GM23338 (cell line): ENCODE results near the gene NSG1. TPM values are rescaled to one million over a fixed set of nuclear protein-coding genes. Genes with fewer than 3 reads are reported as not detected.
"Not testable (repeated sequence)": the region's sequence is repeated elsewhere in the genome, so short reads cannot be mapped to it uniquely, and the experiment has no call there.

Source experiments
- ATAC-seq: fragments of 200-7000 bp; cut with Tn5 transposase; 3 replicates; pipeline ENCODE4 v1.9.1; 2020
- DNase-seq: peaks from one replicate; pipeline ENCODE4 v3.0.0-alpha.2; 2015; ENCODE audit warnings: low spot score
- H2AFZ ChIP-seq: fragments of 200-600 bp; sonication (generic); 2 replicates; pipeline ENCODE4 v1.8.0; 2016; ENCODE audit warnings: antibody characterized with exemption, mild to moderate bottlenecking, moderate library complexity
- H3F3A ChIP-seq: fragments of 200-600 bp; sonication (generic); replicated peaks from 2 replicates; pipeline ENCODE4 v1.8.0; 2017; ENCODE audit warnings: antibody characterized with exemption, mixed run types, low read depth
- H3K27ac ChIP-seq: fragments of 200-600 bp; sonication (generic); 2 replicates; pipeline ENCODE4 v1.6.1; 2016; ENCODE audit warnings: low read depth
- H3K27me3 ChIP-seq: fragments of 200-600 bp; sonication (generic); 2 replicates; pipeline ENCODE4 v1.8.0; 2016; ENCODE audit warnings: mild to moderate bottlenecking, mixed run types, moderate library complexity; ENCODE audit not compliant: insufficient read depth
- H3K36me3 ChIP-seq: fragments of 200-600 bp; sonication (generic); 2 replicates; pipeline ENCODE4 v1.8.0; 2016; ENCODE audit warnings: mild to moderate bottlenecking; ENCODE audit not compliant: insufficient read depth
- H3K4me1 ChIP-seq: fragments of 200-600 bp; sonication (generic); 2 replicates; pipeline ENCODE4 v1.8.0; 2016; ENCODE audit warnings: mild to moderate bottlenecking, moderate library complexity; ENCODE audit not compliant: insufficient read depth
- H3K4me2 ChIP-seq: fragments of 200-600 bp; sonication (generic); 2 replicates; pipeline ENCODE4 v1.7.1; 2017; ENCODE audit warnings: mixed run types
- H3K4me3 ChIP-seq: fragments of 200-600 bp; sonication (generic); 2 replicates; pipeline ENCODE4 v1.6.1; 2016; ENCODE audit warnings: mixed run types
- H3K79me2 ChIP-seq: fragments of 200-600 bp; sonication (generic); replicated peaks from 2 replicates; pipeline ENCODE4 v1.8.0; 2017; ENCODE audit warnings: mild to moderate bottlenecking; ENCODE audit not compliant: insufficient read depth
- H3K9me2 ChIP-seq: fragments of 200-600 bp; sonication (generic); 2 replicates; pipeline ENCODE4 v1.8.0; 2017; ENCODE audit not compliant: insufficient read depth
- H4K20me1 ChIP-seq: fragments of 200-600 bp; sonication (generic); replicated peaks from 2 replicates; pipeline ENCODE4 v1.8.0; 2017; ENCODE audit warnings: mild to moderate bottlenecking; ENCODE audit not compliant: insufficient read depth
- H3K27ac Mint-ChIP-seq: 2 replicates; pipeline ENCODE4 v1.8.0; 2020; ENCODE audit warnings: inconsistent platforms, mild to moderate bottlenecking, moderate library complexity, mixed read lengths
- H3K27me3 Mint-ChIP-seq: 3 replicates; pipeline ENCODE4 v1.8.0; 2022; ENCODE audit warnings: low read depth, mild to moderate bottlenecking, moderate library complexity, mixed read lengths, inconsistent platforms; ENCODE audit not compliant: insufficient read depth, poor library complexity
- H3K36me3 Mint-ChIP-seq: 3 replicates; pipeline ENCODE4 v1.8.0; 2021; ENCODE audit warnings: low read depth, mild to moderate bottlenecking, inconsistent platforms, moderate library complexity, mixed read lengths
- H3K4me1 Mint-ChIP-seq: 3 replicates; pipeline ENCODE4 v1.8.0; 2020; ENCODE audit warnings: mild to moderate bottlenecking, inconsistent platforms, mixed read lengths
- H3K4me3 Mint-ChIP-seq: 3 replicates; pipeline ENCODE4 v1.8.0; 2021; ENCODE audit warnings: moderate library complexity, mild to moderate bottlenecking, inconsistent platforms, mixed read lengths
- H3K9me3 Mint-ChIP-seq: 3 replicates; pipeline ENCODE4 v1.8.0; 2020; ENCODE audit warnings: moderate library complexity, mild to moderate bottlenecking, inconsistent platforms, mixed read lengths
- CREB1 ChIP-seq: fragments of 250-450 bp; sonication (Bioruptor Pico); IDR thresholded peaks from 2 replicates; pipeline ENCODE4 v1.5.0; 2020; ENCODE audit warnings: low read depth, mild to moderate bottlenecking, moderate library complexity
- EZH2 ChIP-seq: fragments of 200-600 bp; sonication (generic); IDR thresholded peaks from one replicate; pipeline ENCODE4 v1.8.0; 2017; ENCODE audit warnings: antibody characterized with exemption, mild to moderate bottlenecking, low read depth; ENCODE audit not compliant: unreplicated experiment
- EZH2phosphoT487 ChIP-seq: fragments of 200-600 bp; sonication (generic); IDR thresholded peaks from one replicate; pipeline ENCODE4 v1.8.1; 2018; ENCODE audit warnings: antibody characterized with exemption; ENCODE audit not compliant: unreplicated experiment
- NANOG ChIP-seq: IDR thresholded peaks from 2 replicates; pipeline ENCODE4 v1.6.1; 2016; ENCODE audit warnings: antibody characterized with exemption, borderline replicate concordance
- POLR2AphosphoS5 ChIP-seq: IDR thresholded peaks from 2 replicates; pipeline ENCODE4 v1.6.1; 2016; ENCODE audit warnings: antibody characterized with exemption, low read depth
- STAT1 ChIP-seq: IDR thresholded peaks from one replicate; pipeline ENCODE4 v1.6.1; 2016; ENCODE audit warnings: antibody characterized with exemption; ENCODE audit not compliant: unreplicated experiment
- ZNF331 ChIP-seq: fragments of 250-450 bp; sonication (Bioruptor Pico); IDR thresholded peaks from 2 replicates; pipeline ENCODE4 v1.5.0; 2020; ENCODE audit warnings: low read depth, mild to moderate bottlenecking, moderate library complexity
- polyA plus RNA-seq: library from polyadenylated mRNA; unstranded; fragments of >200 nt; fragmentation: Nextera tagmentation; extraction: Ambion mirVana; gene quantifications from 2 replicates; pipeline ENCODE4 v1.2.1, GENCODE V29; 2016
- total RNA-seq: library from RNA; depleted of rRNA; stranded (reverse); fragments of >200 nt; shearing (Covaris generic); gene quantifications from 2 replicates; pipeline ENCODE4 v1.2.3, GENCODE V29; 2014; rRNA removed
- TF ChIP-seq, protein P1 (sequence below), 2 experiments: fragments of 200-600 bp in 1 of 2; sonication (generic) in 1 of 2; conservative IDR thresholded peaks; 2 replicates each; pipeline versions ENCODE4 v1.5.1 to v1.6.1; 2016 to 2017; ENCODE audit warnings: antibody characterized with exemption in 2 of 2, low read depth in 2 of 2, mild to moderate bottlenecking in 2 of 2, moderate library complexity in 1 of 2
- TF ChIP-seq, protein P2 (sequence below): IDR thresholded peaks from one replicate; pipeline ENCODE4 v1.6.1; 2018; ENCODE audit warnings: antibody characterized with exemption; ENCODE audit not compliant: unreplicated experiment
- TF ChIP-seq, protein P3 (sequence below): IDR thresholded peaks from 2 replicates; pipeline ENCODE4 v1.6.1; 2016; ENCODE audit warnings: antibody characterized with exemption

The NSG1 gene
- total and polyA plus RNA-seq, 2 experiments from 2014 or later = 17.4 to 34.5 TPM

DNA sequence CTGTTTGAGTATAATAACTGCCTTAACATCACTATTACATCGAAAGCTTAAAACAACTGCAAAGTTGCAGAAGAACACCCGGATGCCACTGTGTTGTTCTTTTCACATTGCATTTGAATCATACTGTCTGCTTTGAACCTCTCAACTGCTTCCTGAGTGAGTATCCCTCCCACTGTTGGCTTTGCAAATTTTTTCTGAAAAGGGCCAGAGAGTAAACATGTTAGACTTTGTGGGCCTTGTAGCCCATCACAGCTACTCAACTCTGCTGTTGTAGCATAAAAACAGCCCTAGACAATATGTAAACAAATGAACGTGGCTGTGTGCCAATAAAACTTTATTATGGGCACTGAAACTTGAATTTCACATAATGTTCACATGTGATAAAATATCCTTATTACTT lies 76.1 kb downstream of the NSG1 start:
- H3K4me1 Mint-ChIP-seq = peaks cover 45% of the 10 kb centered on the region
- Histone ChIP-seq H4K20me1 (no peaks in the 10 kb centered on the region), H3K79me2 (no peaks in the 10 kb centered on the region), H2AFZ (no peak overlapping the region), H3K4me3 (0 out of 2 replicates have a peak overlapping the region, but pooled peaks have one; percentile 8), H3K27me3 (no peaks in the 10 kb centered on the region), H3K4me1 (peaks cover 59% of the 10 kb centered on the region), H3K27ac (peak overlapping the region; percentile 27), H3K4me2 (peak overlapping the region; percentile 48), H3F3A (0 out of 2 replicates have a peak, but pooled peaks cover 5% of the 10 kb centered on the region), H3K9me2 (peaks cover 5% of the 10 kb centered on the region), H3K36me3 (peaks cover 6% of the 10 kb centered on the region)
- H3K27ac Mint-ChIP-seq = no peak overlapping the region
- no peak overlapping the region for H3K4me3 Mint-ChIP-seq
- no peak for TF ChIP-seq POLR2AphosphoS5
- no peak for TF ChIP-seq ZNF331 (CRISPR knock-in tag)
- TF ChIP-seq, protein P1, sequence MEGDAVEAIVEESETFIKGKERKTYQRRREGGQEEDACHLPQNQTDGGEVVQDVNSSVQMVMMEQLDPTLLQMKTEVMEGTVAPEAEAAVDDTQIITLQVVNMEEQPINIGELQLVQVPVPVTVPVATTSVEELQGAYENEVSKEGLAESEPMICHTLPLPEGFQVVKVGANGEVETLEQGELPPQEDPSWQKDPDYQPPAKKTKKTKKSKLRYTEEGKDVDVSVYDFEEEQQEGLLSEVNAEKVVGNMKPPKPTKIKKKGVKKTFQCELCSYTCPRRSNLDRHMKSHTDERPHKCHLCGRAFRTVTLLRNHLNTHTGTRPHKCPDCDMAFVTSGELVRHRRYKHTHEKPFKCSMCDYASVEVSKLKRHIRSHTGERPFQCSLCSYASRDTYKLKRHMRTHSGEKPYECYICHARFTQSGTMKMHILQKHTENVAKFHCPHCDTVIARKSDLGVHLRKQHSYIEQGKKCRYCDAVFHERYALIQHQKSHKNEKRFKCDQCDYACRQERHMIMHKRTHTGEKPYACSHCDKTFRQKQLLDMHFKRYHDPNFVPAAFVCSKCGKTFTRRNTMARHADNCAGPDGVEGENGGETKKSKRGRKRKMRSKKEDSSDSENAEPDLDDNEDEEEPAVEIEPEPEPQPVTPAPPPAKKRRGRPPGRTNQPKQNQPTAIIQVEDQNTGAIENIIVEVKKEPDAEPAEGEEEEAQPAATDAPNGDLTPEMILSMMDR (conservative IDR thresholded peaks at IDR 0.05; ENCODE audit: low read depth in 2 of 2) = no peak
- TF ChIP-seq, protein P2, sequence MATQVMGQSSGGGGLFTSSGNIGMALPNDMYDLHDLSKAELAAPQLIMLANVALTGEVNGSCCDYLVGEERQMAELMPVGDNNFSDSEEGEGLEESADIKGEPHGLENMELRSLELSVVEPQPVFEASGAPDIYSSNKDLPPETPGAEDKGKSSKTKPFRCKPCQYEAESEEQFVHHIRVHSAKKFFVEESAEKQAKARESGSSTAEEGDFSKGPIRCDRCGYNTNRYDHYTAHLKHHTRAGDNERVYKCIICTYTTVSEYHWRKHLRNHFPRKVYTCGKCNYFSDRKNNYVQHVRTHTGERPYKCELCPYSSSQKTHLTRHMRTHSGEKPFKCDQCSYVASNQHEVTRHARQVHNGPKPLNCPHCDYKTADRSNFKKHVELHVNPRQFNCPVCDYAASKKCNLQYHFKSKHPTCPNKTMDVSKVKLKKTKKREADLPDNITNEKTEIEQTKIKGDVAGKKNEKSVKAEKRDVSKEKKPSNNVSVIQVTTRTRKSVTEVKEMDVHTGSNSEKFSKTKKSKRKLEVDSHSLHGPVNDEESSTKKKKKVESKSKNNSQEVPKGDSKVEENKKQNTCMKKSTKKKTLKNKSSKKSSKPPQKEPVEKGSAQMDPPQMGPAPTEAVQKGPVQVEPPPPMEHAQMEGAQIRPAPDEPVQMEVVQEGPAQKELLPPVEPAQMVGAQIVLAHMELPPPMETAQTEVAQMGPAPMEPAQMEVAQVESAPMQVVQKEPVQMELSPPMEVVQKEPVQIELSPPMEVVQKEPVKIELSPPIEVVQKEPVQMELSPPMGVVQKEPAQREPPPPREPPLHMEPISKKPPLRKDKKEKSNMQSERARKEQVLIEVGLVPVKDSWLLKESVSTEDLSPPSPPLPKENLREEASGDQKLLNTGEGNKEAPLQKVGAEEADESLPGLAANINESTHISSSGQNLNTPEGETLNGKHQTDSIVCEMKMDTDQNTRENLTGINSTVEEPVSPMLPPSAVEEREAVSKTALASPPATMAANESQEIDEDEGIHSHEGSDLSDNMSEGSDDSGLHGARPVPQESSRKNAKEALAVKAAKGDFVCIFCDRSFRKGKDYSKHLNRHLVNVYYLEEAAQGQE = no peak
- TF ChIP-seq NANOG = no peak
- TF ChIP-seq CREB1 (CRISPR knock-in tag) = no peak
- TF ChIP-seq STAT1 = no peak
- TF ChIP-seq, protein P3, sequence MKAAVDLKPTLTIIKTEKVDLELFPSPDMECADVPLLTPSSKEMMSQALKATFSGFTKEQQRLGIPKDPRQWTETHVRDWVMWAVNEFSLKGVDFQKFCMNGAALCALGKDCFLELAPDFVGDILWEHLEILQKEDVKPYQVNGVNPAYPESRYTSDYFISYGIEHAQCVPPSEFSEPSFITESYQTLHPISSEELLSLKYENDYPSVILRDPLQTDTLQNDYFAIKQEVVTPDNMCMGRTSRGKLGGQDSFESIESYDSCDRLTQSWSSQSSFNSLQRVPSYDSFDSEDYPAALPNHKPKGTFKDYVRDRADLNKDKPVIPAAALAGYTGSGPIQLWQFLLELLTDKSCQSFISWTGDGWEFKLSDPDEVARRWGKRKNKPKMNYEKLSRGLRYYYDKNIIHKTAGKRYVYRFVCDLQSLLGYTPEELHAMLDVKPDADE = no peak
- no peak for TF ChIP-seq EZH2phosphoT487
- TF ChIP-seq EZH2 = no peak
- H3K36me3 Mint-ChIP-seq = peaks cover 29% of the 10 kb centered on the region
- peaks cover 12% of the 10 kb centered on the region; the same call in 2 of the 3 replicates for H3K9me3 Mint-ChIP-seq
- H3K27me3 Mint-ChIP-seq = peaks cover 7% of the 10 kb centered on the region
- DNase-seq = peak; percentile 29
- peak; percentile 54 for ATAC-seq

DNA sequence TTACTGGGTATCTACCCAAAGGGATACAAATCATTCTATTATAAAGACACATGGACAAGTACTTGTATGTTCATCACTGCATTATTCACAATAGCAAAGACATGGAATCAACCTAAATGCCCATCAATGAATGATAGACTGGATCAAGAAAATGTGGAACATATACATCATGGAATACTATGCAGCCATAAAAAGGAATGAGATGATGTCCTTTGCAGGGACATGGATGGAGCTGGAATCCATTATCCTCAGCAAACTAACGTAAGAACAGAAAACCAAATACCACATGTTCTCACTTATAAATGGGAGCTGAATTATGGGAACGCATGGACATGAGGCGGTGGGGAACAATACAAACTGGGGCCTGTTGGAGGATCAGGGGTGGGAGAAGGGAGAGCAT lies 78.3 kb downstream of the NSG1 start:
- H3K4me3 ChIP-seq, H3K27me3 Mint-ChIP-seq, DNase-seq, H3K79me2 ChIP-seq, H3K4me3 Mint-ChIP-seq, H3K9me2 ChIP-seq, H3K4me2 ChIP-seq, H3K27ac Mint-ChIP-seq, H2AFZ ChIP-seq, H3K27me3 ChIP-seq, H3K36me3 ChIP-seq, ATAC-seq, H4K20me1 ChIP-seq, H3F3A ChIP-seq, H3K27ac ChIP-seq: not testable (repeated sequence)
- peaks cover 30% of the 10 kb centered on the region for H3K4me1 Mint-ChIP-seq
- H3K9me3 Mint-ChIP-seq = peaks cover 12% of the 10 kb centered on the region; the same call in 2 of the 3 replicates
- H3K36me3 Mint-ChIP-seq = peaks cover 29% of the 10 kb centered on the region
- peaks cover 37% of the 10 kb centered on the region for H3K4me1 ChIP-seq

Other genes starting within 250 kb of the NSG1 start
- gene OTOP1, start 160.2 kb upstream of the NSG1 start, total RNA-seq = not detected in 2 replicates
- gene OTOP1, start 160.2 kb upstream of the NSG1 start, polyA plus RNA-seq = not detected in 2 replicates
- gene TMEM128, start 138.9 kb upstream of the NSG1 start, total RNA-seq = 22.7 and 24.5 TPM in 2 replicates
- 25.9 and 27.5 TPM in 2 replicates for gene TMEM128, start 138.9 kb upstream of the NSG1 start, polyA plus RNA-seq
- 33.5 and 44.0 TPM in 2 replicates for gene LYAR, start 96.9 kb upstream of the NSG1 start, total RNA-seq
- gene LYAR, start 96.9 kb upstream of the NSG1 start, polyA plus RNA-seq = 87.8 and 105 TPM in 2 replicates
- 4.1 and 12.2 TPM in 2 replicates for gene ZBTB49, start 96.9 kb upstream of the NSG1 start, total RNA-seq
- gene ZBTB49, start 96.9 kb upstream of the NSG1 start, polyA plus RNA-seq = 4.5 and 6.0 TPM in 2 replicates
- gene STX18, start 154.9 kb downstream of the NSG1 start, total RNA-seq = 15.9 and 30.8 TPM in 2 replicates
- 16.6 and 18.1 TPM in 2 replicates for gene STX18, start 154.9 kb downstream of the NSG1 start, polyA plus RNA-seq